Spleen (tissue), 7 donors: ENCODE measurements around the gene PTPRN2.

Experiments
- CTCF ChIP-seq, 11 experiments: fragments of 200-600 bp in 7 of 11; fragments of 450-650 bp in 4 of 11; sonication (generic) in 4 of 11; IDR thresholded peaks in 8 of 11; conservative IDR thresholded peaks in 3 of 11; 1 replicate in 7 of 11; 2 replicates in 4 of 11; pipeline versions ENCODE4 v1.4.0 to v1.8.0; 2016 to 2021; ENCODE audit warnings: antibody characterized with exemption in 11 of 11, inconsistent platforms in 4 of 11, mild to moderate bottlenecking in 1 of 11
- POLR2A ChIP-seq, 3 donors: fragments of 450-650 bp; IDR thresholded peaks; one replicate each; pipeline ENCODE4 v1.5.1; 2017; ENCODE audit warnings: antibody characterized with exemption in 3 of 3, mild to moderate bottlenecking in 1 of 3
- donor health status: DM: no; HTN: no; CAD: no; lungs with moderate emphysema.
- donor health status: DM: no; HTN: no; CAD: no.
- donor health status: DM: no; HTN: no; CAD: no.

- TF ChIP-seq CTCF (IDR thresholded peaks at IDR 0.05 in 8 of 11, conservative IDR thresholded peaks at IDR 0.05 in 3 of 11), result no peak
- no peak for TF ChIP-seq POLR2A (IDR thresholded peaks at IDR 0.05)
Measured at GRCh38 chr7:158192956-158193355, 394.7 kb downstream of the PTPRN2 start.
